ENCODE results near the gene ADD2.

ADD2 gene, protein sequence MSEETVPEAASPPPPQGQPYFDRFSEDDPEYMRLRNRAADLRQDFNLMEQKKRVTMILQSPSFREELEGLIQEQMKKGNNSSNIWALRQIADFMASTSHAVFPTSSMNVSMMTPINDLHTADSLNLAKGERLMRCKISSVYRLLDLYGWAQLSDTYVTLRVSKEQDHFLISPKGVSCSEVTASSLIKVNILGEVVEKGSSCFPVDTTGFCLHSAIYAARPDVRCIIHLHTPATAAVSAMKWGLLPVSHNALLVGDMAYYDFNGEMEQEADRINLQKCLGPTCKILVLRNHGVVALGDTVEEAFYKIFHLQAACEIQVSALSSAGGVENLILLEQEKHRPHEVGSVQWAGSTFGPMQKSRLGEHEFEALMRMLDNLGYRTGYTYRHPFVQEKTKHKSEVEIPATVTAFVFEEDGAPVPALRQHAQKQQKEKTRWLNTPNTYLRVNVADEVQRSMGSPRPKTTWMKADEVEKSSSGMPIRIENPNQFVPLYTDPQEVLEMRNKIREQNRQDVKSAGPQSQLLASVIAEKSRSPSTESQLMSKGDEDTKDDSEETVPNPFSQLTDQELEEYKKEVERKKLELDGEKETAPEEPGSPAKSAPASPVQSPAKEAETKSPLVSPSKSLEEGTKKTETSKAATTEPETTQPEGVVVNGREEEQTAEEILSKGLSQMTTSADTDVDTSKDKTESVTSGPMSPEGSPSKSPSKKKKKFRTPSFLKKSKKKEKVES

DNA sequence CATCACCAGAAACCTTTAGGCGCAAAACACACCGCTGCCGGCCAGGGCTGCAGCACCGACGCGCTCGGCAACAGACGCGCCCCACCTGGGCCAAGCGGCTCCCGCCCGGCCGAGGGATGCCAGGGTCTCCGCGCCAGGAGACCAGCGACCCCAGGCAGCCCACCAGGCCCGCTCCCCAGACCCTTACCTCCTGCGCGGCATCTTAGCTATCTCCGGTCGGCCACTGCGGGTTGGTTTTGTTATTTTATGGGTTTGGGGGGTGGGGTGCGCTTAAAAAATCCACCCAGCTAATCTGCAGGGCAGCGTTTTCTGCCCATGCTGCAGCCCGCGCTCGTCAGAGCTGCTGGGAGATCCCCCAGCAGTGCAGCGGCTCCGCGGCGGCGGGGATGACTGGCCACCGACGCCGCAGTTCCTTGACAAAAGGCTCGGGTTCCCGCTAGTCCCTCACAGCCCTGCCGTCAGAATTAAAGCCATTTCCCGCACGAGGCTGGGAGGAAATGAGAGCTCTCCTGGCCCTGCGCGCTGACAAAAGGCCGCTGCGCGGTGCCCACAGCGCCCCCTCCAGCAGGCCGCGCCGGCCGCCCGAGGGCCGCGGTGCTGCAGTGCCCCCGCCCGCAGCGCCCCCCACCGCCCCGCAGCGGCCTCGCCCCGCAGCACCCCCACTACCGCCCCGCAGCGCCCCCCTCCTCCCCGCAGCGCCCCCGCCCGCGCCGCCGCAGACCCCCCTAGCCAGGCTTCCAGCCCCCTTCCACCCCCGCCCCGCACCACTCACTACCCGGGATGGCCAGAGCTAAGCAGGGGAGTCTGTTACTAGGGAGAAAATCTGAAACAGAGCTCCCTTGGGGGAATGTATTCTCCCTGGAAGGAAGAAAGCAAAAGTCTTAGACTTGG lies at the start of gene ADD2:
ADD2 (minus strand) TSS at position 502 of the 891 bp plus-strand sequence. CDS start 61,792 bp downstream, outside the sequence.
- TF ChIP-seq Cebpa-rat (IDR thresholded peaks at IDR 0.05): no peak
- H4K20me1 ChIP-seq: peaks cover 0 to 12% (median 0%) of the 10 kb centered on the region in 11 experiments; a peak in 3 of 22 replicates
- H3K4me2 ChIP-seq: peak within 1 kb of the TSS; percentile 70 to 99 (median 95)
- H3K27ac ChIP-seq: peak within 1 kb of the TSS; percentile 33 to 96 (median 88); a peak in 21 of 22 replicates
- no peaks in the 10 kb centered on the region for H3K27me3 ChIP-seq
- peak within 1 kb of the TSS; percentile 72 to 94 (median 85) for H3K4me3 ChIP-seq
- H3K4me1 ChIP-seq: peaks cover 9 to 31% (median 17%) of the 10 kb centered on the region in 10 experiments
- peaks cover under 1 to 5% (median 3%) of the 10 kb centered on the region in 11 experiments; a peak in 14 of 22 replicates for H3K9me3 ChIP-seq (replicated peaks in 1 of 11)
- H3K9ac ChIP-seq: peak within 1 kb of the TSS; percentile 77 to 94 (median 90)
- peaks cover 0 to 11% (median 0%) of the 10 kb centered on the region in 11 experiments; a peak in 1 of 22 replicates for H3K36me3 ChIP-seq

DNA sequence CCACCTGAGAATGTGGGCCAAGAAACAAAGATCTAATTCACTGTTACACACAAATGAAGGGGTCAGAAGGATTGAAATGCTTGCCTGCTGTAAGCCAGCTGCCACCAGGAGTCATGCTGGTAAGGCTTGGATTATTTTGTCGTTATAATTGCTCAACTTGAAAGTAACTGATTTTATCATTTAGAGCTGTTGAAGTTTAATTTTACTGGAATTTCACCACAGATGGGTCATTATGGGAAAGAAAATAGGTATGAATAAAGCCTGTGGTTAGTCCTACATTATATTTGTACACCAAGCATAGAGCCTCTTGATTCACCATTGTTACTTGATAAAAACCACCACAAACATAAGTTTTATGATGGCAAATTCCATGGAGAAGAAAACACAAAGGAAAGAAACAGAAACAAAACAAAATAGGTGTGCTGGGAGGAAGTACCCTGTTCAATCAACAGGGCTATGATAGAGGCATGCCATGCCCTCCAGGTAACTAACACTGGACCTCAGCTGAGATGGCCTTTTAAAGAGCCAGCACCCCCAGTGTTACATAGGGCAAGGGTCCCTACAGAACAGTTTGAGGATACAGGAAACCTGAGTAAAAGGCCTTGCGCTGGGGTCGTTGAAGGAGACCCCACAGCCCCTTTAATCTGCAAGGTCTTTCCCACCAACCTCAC lies 49.4 kb upstream of the ADD2 start:
- H3K27me3 ChIP-seq: no peaks in the 10 kb centered on the region
- TF ChIP-seq Cebpa-rat (IDR thresholded peaks at IDR 0.05): no peak
- no peak overlapping the region for H3K27ac ChIP-seq
- H3K4me3 ChIP-seq: no peak overlapping the region
- H3K9ac ChIP-seq: no peak overlapping the region
- peaks cover 0 to 2% (median 0%) of the 10 kb centered on the region in 10 experiments; a peak in 4 of 20 replicates for H3K4me1 ChIP-seq
- H3K9me3 ChIP-seq (replicated peaks in 1 of 11): no peaks in the 10 kb centered on the region
- no peak overlapping the region for H3K4me2 ChIP-seq
- no peaks in the 10 kb centered on the region for H3K36me3 ChIP-seq
- no peaks in the 10 kb centered on the region for H4K20me1 ChIP-seq

DNA sequence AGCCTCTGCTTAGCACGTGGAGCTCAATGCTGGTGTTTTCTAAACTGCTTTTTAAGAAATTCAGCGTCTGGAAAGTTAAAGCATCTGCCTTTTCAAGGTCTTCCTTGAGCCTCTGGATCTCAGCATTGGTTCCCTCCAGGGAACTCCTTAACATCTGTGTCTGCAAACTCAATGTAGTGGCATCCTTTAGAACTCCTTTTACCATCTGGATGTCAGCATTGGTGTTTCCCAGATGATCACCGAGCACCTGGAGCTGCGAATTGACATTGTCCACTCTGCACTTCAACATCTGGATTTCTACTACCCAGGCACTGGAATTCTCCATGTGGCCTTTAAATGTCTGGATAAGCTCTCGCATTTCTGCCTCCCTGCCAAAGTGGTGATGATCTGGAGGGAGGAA lies 48.7 kb upstream of the ADD2 start:
- Histone ChIP-seq H4K20me1 (no peaks in the 10 kb centered on the region), H3K9ac (no peak overlapping the region), H3K9me3 (replicated peaks in 1 of 11) (no peaks in the 10 kb centered on the region), H3K36me3 (no peaks in the 10 kb centered on the region), H3K4me2 (no peak overlapping the region), H3K4me1 (no peaks in the 10 kb centered on the region), H3K27me3 (no peaks in the 10 kb centered on the region), H3K27ac (no peak overlapping the region), H3K4me3 (no peak overlapping the region)
- no peak for TF ChIP-seq Cebpa-rat (IDR thresholded peaks at IDR 0.05)

DNA sequence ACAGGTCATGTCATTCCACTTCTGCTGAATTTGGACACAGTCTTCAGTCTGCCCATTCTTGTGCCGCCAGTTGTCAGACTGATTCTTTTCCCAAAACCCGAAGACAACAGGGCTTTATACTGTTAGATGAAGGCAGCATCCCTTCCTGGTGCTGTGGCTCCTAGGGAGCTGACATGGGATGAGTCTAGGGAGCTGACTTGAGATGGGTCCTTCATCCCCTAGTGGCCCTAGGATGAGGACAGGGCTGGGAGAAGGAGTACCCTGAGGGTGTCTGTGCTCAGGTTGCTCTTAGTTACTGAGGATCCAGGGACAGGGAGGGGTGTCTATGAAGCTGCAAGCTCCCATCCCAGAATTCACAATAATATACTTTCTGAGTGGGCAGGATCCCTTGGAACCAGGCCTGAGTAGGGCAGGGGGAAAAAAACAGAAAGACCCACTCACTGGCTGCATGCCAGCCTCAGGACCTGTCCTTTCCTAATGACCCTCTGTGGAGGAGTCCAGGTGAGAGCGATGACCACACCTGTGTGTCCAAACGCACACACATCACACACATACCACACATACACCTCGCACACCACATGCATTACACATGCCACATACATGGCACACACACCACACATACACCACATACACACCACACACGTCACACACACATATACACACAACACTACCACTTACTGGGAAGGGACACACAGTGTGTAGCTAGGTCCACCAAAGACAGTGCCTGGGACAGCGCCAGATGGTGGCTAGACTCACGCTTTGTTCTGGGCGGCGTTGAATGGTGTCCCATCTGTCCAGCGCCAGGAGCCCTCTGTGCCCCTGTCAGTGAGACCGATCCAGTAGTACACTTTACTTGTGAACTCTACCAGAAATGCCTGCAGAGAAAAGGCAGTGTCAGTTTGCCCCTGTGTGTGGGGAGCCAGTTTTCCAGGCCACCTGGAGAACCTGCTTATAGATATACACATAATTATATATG lies 41.3 kb upstream of the ADD2 start:
- H3K9me3 ChIP-seq (replicated peaks in 1 of 11): peaks cover 0 to 6% (median 0%) of the 10 kb centered on the region in 11 experiments; a peak in 3 of 22 replicates
- TF ChIP-seq Cebpa-rat (IDR thresholded peaks at IDR 0.05): no peak
- no peak overlapping the region for H3K27ac ChIP-seq
- H4K20me1 ChIP-seq: no peaks in the 10 kb centered on the region
- no peaks in the 10 kb centered on the region for H3K27me3 ChIP-seq
- H3K4me1 ChIP-seq: no peaks in the 10 kb centered on the region
- H3K9ac ChIP-seq: no peak overlapping the region
- no peak overlapping the region for H3K4me3 ChIP-seq
- H3K36me3 ChIP-seq: no peaks in the 10 kb centered on the region
- H3K4me2 ChIP-seq: no peak overlapping the region

DNA sequence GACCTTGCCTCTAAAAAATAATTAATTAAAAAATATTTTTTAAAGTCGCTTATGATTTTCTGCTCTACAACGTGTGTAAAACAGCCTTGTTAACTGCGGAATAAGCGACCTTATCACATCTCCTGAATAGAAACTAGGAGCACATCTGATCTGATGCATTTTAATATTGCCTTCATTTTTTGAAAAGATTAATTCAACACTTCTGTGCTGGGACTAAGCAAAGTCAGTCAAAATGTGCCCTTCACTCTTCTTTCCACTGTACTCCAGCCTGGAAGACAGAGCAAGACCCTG lies 39.8 kb upstream of the ADD2 start:
- Histone ChIP-seq H3K9ac (no peak overlapping the region), H3K27ac (no peak overlapping the region), H3K27me3 (no peaks in the 10 kb centered on the region), H3K4me2 (no peak overlapping the region), H3K36me3 (no peaks in the 10 kb centered on the region), H3K4me1 (no peaks in the 10 kb centered on the region), H4K20me1 (no peaks in the 10 kb centered on the region), H3K9me3 (replicated peaks in 1 of 11) (peaks cover 0 to 6% (median 0%) of the 10 kb centered on the region in 11 experiments; a peak in 3 of 22 replicates), H3K4me3 (no peak overlapping the region)
- no peak for TF ChIP-seq Cebpa-rat (IDR thresholded peaks at IDR 0.05)

DNA sequence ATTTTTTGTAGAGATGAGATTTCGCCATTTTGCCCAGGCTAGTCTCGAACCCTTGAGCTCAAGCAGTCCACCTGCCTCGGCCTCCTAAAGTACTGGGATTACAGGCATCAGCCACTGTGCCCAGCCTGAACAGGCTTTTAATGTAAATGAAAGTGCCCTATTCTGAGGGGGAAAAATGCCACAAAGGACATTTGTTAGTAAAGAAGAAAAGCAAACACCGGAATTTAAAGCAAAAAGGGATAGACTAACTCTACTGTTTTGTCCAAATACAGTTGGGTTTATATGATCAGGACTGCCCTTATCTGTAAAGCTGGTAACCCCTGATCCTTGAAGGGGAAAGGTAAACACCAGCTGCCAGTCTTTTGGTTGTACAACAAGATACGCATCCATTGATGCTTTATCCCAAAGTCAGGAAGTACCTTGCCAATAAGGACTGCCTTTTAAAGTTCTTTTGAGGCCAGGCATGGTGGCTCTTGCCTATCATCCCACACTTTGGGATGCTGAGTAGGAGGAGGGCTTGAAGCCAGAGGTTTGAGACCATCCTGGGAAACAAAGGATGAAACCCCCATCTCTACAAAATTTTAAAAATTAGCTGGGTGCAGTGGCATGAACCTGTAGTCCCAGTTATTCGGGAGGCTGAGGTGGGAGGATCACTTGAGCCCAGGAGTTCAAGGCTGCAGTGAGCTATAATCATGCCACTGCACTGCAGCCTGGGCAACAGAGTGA lies 39.3 kb upstream of the ADD2 start:
- Histone ChIP-seq H3K4me3 (no peak overlapping the region), H4K20me1 (no peaks in the 10 kb centered on the region), H3K9me3 (replicated peaks in 1 of 11) (peaks cover 0 to 6% (median 0%) of the 10 kb centered on the region in 11 experiments; a peak in 3 of 22 replicates), H3K27ac (no peak overlapping the region), H3K27me3 (no peaks in the 10 kb centered on the region), H3K4me1 (no peaks in the 10 kb centered on the region), H3K36me3 (no peaks in the 10 kb centered on the region), H3K9ac (no peak overlapping the region), H3K4me2 (no peak overlapping the region)
- no peak for TF ChIP-seq Cebpa-rat (IDR thresholded peaks at IDR 0.05)

DNA sequence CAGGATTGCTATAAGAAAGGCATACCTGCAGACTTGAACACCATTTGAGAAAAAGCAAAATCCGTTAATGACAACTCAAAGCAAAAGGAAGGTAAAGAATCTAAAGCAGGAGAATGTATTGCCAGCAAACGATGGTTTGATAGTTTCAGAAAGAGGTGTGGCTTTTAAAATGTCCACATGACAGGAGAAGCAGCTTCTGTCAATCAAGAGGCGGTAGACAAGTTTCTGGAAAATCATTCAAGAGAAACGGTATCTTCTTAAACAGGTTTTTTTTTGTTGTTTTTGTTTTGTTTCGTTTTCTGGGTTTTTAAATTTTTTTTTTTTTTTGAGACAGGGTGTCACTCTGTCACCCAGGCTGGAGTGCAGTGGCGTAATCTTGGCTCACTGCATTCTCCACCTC lies 38.6 kb upstream of the ADD2 start:
- TF ChIP-seq Cebpa-rat (IDR thresholded peaks at IDR 0.05): no peak
- Histone ChIP-seq H4K20me1 (no peaks in the 10 kb centered on the region), H3K36me3 (no peaks in the 10 kb centered on the region), H3K4me2 (no peak overlapping the region), H3K27ac (no peak overlapping the region), H3K9ac (no peak overlapping the region), H3K4me1 (no peaks in the 10 kb centered on the region), H3K27me3 (no peaks in the 10 kb centered on the region), H3K4me3 (no peak overlapping the region), H3K9me3 (replicated peaks in 1 of 11) (peaks cover 0 to 6% (median 0%) of the 10 kb centered on the region in 11 experiments; a peak in 3 of 22 replicates)
